NOMO-1 (cell line): ENCODE data around the gene ATP9A.
"Not testable (repeated sequence)": the region's sequence is repeated elsewhere in the genome, so short reads cannot be mapped to it uniquely, and the experiment has no call there.

Source experiments
- DNase-seq, 2 experiments: peaks; one replicate each; lab custom pipeline; 2025; ENCODE audit not compliant: unreplicated experiment in 2 of 2; lab: John Stamatoyannopoulos, UW

ATP9A gene

DNA sequence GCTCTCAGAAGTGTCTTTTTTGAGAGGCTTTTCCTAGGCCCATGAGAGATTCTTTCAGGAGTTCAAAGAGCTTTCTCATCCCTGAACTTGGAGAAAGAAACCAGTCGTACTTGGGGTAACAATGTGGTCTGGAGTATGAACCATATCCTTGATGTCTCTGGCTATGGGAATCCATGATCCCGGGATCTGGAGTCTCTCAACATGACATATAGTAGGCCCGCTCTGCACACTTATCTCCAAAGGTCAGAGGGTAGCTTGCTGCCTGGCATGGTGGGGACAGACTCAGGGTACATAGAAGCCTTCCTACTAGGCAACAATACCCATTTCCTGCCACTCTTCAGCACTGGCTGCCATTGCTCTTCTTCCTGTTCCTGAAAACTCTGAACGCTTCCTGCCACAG, 183.5 kb downstream of the ATP9A start:
- DNase-seq, result no peak

DNA sequence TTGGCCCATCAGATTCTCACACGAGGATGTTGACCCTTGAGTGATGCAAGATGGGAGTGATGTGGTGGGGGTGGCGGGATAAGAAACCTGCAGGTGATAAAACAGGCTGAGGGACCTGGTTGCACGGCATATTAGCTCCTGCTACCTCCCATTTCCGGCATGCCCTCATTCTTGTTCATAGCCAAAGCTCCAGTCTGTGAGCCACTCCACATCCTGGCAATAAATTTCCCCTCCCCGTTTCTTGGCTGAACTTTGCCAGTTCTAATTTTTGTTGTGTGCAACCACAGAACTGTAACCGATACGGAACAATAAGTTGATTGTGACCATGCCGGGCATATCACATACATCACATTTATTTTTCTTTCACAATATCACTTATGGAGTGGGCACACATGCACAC, 184.1 kb downstream of the ATP9A start:
- no peak for DNase-seq

DNA sequence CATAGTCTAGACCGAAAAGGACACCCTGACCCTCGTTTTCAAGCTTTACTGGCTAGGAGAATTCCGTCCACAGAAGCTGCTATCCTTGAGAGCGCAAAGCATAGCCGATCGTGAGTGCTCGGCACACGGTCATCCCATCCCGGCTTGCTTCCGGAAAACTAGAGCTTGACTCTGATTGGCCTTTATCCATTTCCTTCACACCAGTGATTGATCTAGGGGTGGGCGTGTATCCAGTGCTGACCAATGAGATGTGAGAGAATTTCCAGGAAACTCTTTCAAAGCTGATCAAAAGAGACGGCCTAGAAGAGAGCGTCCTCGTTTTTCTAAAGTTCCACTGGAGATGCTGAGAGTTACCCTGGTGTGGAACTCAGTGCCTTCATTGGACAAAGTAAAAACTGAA, 184.7 kb downstream of the ATP9A start:
- DNase-seq, result no peak

- no peak for DNase-seq
Measured at GRCh38 chr20:51583073-51583472, 185.1 kb downstream of the ATP9A start.

GRCh38 chr20:51581571-51581970, 186.6 kb downstream of the ATP9A start:
- DNase-seq, result no peak

DNA sequence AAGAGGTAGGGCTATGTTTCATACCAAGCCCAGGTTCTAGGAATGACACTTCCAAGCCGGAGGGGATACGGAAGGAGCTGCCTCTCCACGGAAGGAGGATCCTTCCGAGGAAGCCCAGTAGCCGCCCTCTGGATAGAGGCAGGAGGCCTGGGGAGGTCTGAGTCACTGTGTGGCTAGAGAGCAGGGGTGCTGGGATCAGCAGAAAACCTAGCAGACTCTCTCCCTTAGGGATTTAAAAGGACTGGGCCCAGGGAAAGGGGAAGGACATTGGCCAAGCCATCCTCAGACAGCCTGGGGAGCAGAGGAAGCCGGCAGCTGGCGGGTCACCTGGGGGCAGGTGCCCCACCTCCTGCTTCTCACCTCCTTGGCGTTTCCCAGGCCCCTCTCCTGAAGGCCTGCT, 189.1 kb downstream of the ATP9A start:
- no peak for DNase-seq

- DNase-seq, result no peak
Measured at GRCh38 chr20:51578145-51578459, 190.1 kb downstream of the ATP9A start.

DNA sequence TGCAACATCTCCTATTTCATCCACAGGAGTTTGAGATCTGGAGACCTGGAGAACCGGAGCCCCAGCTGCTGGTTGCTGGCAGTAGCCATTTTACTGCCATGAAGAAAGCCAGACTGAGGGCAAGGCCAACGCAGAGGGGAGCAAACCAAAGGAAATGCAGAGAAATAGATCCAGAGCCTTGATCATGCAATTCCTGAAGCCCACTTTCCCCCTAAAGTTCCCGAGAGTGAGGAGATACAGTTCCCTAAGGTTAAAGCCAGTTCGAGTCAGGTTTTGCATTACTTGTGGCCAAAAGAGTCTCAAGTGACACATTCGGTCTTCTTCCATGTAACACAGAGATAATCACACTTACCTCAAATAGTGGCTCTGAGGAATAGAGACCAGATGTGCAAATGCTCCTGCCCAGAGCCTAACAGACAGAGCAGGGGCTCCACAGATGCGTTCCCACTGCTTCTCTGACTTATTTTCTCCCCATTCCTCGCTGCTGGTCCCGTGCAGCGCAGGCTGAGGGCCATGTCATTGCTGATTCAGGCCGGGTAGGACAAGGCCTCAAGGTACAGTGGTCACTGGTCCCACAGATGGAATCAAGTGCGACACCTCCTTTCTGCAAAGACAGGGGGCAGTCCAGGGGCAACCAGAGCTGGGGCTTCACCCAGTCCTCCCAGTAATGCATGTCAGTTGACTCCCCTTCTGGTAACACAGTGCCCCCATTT, 190.6 kb downstream of the ATP9A start:
- DNase-seq, result no peak

GRCh38 chr20:51575486-51575885, 192.7 kb downstream of the ATP9A start:
- no peak for DNase-seq

- DNase-seq, result no peak
Measured at GRCh38 chr20:51574248-51575033, 193.7 kb downstream of the ATP9A start.

DNA sequence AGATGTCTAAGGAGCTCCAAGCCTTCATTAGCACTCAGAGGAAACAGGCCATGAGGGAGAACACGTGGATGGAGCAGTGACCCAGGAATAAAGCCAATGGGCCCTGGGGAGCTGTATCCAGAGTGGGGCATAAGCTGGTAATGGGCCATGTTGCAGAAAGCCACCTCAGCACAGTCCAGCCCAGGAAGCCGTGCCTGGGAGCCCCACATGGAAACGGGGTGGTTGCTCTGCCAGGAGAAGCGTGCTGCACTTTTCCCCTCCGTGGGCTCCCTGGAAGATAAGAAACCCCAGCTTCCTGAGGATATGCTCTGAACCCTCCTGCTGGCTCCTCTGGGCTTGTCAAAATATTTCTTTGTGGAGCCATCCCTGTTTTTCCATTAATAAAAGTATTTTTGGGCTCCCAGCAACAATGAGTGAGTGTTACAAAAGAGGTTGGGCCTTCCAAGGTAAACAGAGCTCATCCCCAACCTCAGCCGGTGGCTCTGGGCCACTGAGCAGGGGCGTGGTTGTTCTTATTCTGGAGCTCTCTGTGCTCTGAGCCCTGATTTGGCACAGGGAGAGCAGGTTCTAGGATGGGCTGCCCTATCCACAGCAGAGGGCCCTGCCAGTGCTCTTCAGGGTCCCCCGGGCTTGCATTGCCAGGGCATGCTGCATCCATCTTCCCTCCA, 194.5 kb downstream of the ATP9A start:
- DNase-seq, result no peak

- DNase-seq, result no peak
Measured at GRCh38 chr20:51571460-51571794, 196.8 kb downstream of the ATP9A start.

- DNase-seq, result no peak
Measured at GRCh38 chr20:51570739-51571459, 197.3 kb downstream of the ATP9A start.

DNA sequence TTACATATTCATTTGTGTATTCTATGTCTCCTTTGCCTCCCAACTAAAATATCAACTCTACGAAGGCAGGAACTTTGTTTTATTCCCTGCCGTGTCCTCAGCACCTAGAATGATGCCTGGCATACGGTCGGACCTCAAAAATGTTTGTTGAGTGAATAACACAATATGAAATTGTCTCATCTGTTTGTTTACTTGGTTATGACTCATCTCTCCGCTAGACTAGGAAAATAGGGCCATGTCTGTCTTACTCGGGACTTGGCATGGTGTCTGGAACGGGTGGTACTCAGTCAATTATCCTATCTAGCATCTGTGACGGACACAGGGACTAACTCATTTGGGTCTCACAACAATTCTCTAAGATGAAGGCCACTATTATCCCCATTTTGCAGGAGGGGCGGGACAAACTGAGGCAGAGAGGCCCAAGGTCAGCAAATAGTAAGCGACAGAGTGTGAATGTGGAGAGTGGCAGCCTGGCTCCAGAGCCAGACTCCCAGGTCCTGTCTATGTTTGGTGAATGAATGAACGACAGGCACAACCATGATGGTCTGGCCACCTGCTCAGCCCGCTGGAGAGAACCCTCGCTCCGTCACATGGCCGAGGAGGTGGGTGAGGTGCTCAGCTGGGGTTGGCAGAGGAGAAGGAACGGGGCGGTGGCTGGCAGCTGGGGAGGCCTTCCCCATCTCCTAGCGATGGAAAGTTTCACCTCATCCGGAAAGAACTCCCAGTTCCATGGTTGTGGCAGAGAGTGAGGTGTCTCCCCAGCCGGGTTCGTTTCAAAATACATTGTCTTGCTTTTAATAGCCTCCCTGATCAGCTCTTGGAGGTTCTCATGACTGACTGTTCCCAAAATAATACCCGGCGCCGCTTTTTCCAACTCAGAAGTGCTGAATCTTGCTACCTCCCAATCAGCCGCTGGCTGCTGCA, 198.1 kb downstream of the ATP9A start:
- no peak for DNase-seq

DNA sequence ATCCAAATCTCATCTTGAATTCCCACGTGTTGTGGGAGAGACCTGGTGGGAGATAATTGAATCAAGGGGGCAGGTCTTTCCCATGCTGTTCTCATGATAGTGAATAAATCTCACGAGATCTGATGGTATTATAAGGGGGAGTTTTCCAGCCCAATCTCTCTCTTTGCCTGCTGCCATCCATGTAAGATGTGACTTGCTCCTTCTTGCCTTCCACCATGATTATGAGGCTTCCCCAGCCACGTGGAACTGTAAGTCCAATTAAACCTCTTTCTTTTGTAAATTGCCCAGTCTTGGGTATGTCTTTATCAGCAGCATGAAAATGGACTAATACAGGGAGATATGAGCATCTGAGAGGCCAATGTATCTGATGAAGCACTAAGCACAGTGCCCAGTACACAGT, 199.7 kb downstream of the ATP9A start:
- DNase-seq, result not testable (repeated sequence)

GRCh38 chr20:51567622-51568021, 200.6 kb downstream of the ATP9A start:
- no peak for DNase-seq

DNA sequence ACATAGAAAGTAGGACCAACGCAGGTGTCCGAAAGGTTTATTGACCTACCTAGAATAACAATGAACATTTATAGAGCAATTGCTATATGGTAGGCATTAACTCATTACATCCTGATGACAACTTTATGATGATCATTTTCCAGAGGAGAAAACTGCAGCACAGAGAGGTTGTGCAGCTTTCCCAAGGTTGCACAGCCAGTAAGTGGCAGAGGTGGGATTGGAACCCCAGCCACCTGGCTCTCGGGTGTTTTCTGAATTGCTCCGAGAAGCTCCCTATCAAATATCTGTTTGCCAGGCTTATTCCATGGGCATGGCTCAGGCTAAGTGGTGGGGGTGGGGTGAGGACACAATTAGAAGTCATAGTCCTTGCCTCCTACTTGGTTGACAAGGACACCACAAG, 201.6 kb downstream of the ATP9A start:
- DNase-seq, result no peak

- DNase-seq, result peak; percentile 47 to 68
Measured at GRCh38 chr20:51565298-51566144, 202.7 kb downstream of the ATP9A start.

DNA sequence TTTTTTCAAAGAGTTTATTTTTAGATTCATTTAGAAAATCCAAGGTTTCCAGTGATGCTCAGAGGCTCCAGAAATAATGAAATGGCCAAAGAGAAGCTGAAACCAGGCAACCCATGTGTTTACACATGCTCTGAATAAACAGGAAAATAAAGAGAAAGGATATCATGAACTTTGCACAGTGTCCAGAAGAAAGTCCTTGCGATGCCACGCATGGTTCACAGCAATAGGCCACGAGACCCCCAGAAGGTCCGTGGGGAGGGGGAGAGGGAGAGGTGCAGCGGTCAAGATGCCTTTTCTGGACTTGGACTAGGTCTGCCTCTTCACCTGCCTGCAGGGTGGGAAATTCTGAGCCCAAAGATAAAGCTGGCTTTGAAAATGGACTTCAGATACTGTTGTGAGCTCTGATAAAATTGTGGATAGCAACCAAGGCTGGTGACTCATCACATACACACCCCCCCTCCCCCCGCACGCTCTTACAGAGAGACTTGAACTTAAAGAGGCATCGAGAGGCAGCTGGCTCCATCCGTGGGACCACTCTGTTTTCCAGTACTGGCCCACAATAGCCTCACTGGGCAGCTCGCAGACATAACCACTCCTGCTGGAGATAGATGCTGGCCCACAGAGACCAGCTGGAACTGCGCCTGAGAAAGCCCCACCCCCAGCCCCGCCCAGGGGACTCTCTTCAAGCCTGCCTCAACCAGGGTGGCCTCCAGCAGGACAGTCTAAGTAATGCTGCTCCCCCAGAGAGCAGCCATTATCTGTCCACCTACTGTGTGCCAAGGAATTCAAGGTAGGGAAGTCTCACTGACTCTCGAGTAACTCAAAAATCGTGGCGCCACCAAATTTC, 204.5 kb downstream of the ATP9A start:
- no peak for DNase-seq
